Measurements from ENCODE around the gene KRTAP4-8.
"Not testable (repeated sequence)": the region's sequence is repeated elsewhere in the genome, so short reads cannot be mapped to it uniquely, and the experiment has no call there.

Gene KRTAP4-8

DNA sequence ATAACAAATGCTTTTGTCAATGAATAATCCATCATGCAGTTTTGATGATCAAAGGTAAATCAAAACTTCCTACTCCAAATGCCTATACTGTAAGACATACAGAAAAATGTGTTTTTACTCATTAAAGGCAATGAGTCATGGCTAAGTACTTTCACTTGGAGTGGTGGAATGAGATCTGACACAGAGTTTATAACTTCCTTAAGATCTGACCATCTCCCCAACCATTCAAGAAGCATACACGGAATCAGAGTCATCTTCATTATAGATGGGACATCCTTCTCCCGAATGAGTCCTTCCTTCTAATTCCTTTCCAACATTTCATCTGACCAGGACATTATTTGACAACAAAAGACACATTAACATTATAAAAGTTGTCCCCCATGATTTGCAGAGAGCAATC is 14.5 kb downstream of the KRTAP4-8 start:
- H3K27ac ChIP-seq (ENCODE audit: low read depth, low read length) = peak overlapping the region; percentile 43
- H3K4me3 ChIP-seq (ENCODE audit: low read depth, low read length); H3K36me3 ChIP-seq (ENCODE audit: insufficient read depth, low read length); H2AFZ ChIP-seq (ENCODE audit: low read length, unreplicated experiment); H3K27me3 ChIP-seq (ENCODE audit: insufficient read depth, low read length); H3K79me2 ChIP-seq (ENCODE audit: control insufficient read depth, insufficient read depth, low read length, unreplicated experiment): not testable (repeated sequence)
- H3K4me1 ChIP-seq (ENCODE audit: control insufficient read depth, insufficient read depth, low read length, unreplicated experiment) = peaks cover 13% of the 10 kb centered on the region

DNA sequence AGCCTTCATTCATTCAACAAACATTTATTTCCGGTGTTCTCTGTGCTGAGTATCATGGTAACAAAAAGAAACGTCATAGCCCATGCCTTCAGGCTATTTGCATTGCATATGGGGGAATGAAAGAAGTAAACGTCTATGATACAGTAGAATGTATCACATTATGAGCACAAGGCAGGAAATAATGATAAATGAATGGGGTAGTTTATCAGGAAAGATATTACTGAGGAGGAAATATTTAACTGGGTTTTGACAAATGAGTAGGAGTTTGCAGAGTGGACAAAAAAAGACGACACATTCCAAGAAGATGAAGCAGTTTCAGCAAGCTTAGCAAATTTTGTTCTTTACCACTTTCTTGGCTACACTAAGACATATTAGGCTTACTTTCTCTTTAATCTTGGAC is 15.3 kb downstream of the KRTAP4-8 start:
- H3K4me3 ChIP-seq (ENCODE audit: low read depth, low read length) = no peak overlapping the region
- no peaks in the 10 kb centered on the region for H3K79me2 ChIP-seq (ENCODE audit: control insufficient read depth, insufficient read depth, low read length, unreplicated experiment)
- peaks cover 13% of the 10 kb centered on the region for H3K4me1 ChIP-seq (ENCODE audit: control insufficient read depth, insufficient read depth, low read length, unreplicated experiment)
- H3K27me3 ChIP-seq (ENCODE audit: insufficient read depth, low read length) = no peaks in the 10 kb centered on the region
- H2AFZ ChIP-seq (ENCODE audit: low read length, unreplicated experiment) = no peak overlapping the region
- H3K36me3 ChIP-seq (ENCODE audit: insufficient read depth, low read length) = no peaks in the 10 kb centered on the region
- peak overlapping the region; percentile 29; the same call in 1 of the 2 replicates for H3K27ac ChIP-seq (ENCODE audit: low read depth, low read length)

DNA sequence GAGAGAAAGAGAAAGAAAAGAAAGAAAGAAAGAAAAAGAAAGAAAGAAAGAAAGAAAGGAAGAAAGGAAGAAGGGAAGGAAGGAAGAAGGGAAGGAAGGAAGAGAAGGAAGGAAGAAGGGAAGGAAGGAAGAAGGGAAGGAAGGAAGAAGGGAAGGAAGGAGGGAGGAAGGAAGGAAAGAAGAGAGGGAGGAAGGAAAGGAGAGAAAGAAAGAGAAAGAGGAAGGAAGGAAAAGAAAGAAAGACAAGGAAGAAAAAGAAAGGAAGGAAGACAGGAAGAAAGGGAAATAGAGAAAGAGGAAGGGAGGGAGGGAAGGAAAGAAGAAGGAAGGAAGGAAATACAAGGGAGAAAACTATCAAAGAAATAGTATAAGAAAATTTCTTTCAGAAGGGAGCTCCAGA is 21.2 kb downstream of the KRTAP4-8 start:
- H3K27me3 ChIP-seq (ENCODE audit: insufficient read depth, low read length) = no peaks in the 10 kb centered on the region
- no peaks in the 10 kb centered on the region for H3K4me1 ChIP-seq (ENCODE audit: control insufficient read depth, insufficient read depth, low read length, unreplicated experiment)
- no peaks in the 10 kb centered on the region for H3K79me2 ChIP-seq (ENCODE audit: control insufficient read depth, insufficient read depth, low read length, unreplicated experiment)
- no peaks in the 10 kb centered on the region for H3K36me3 ChIP-seq (ENCODE audit: insufficient read depth, low read length)
- no peak overlapping the region for H3K4me3 ChIP-seq (ENCODE audit: low read depth, low read length)
- no peak overlapping the region for H2AFZ ChIP-seq (ENCODE audit: low read length, unreplicated experiment)
- H3K27ac ChIP-seq (ENCODE audit: low read depth, low read length) = no peak overlapping the region

DNA sequence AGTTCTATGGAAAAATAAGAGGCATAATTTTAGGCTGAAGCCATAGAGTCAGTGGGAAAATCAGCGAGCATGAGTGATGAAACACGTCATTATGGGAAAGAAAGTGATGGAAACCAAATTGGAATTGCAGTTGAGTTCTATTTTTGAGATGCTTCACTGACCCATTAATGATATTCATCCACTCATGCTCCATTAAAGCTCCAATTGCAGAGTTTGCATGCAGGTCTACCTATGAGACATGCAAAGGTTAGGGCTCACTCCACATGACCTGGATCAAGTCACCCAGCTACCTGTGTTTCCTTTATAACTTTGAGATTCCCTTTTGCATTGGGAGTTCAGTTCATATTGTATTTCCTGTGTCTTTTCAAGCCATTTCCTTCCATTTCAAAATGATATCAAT is 24.3 kb downstream of the KRTAP4-8 start:
- no peaks in the 10 kb centered on the region for H3K79me2 ChIP-seq (ENCODE audit: control insufficient read depth, insufficient read depth, low read length, unreplicated experiment)
- no peak overlapping the region for H2AFZ ChIP-seq (ENCODE audit: low read length, unreplicated experiment)
- no peaks in the 10 kb centered on the region for H3K4me1 ChIP-seq (ENCODE audit: control insufficient read depth, insufficient read depth, low read length, unreplicated experiment)
- no peak overlapping the region for H3K27ac ChIP-seq (ENCODE audit: low read depth, low read length)
- H3K36me3 ChIP-seq (ENCODE audit: insufficient read depth, low read length) = no peaks in the 10 kb centered on the region
- H3K4me3 ChIP-seq (ENCODE audit: low read depth, low read length) = no peak overlapping the region
- H3K27me3 ChIP-seq (ENCODE audit: insufficient read depth, low read length) = no peaks in the 10 kb centered on the region

DNA sequence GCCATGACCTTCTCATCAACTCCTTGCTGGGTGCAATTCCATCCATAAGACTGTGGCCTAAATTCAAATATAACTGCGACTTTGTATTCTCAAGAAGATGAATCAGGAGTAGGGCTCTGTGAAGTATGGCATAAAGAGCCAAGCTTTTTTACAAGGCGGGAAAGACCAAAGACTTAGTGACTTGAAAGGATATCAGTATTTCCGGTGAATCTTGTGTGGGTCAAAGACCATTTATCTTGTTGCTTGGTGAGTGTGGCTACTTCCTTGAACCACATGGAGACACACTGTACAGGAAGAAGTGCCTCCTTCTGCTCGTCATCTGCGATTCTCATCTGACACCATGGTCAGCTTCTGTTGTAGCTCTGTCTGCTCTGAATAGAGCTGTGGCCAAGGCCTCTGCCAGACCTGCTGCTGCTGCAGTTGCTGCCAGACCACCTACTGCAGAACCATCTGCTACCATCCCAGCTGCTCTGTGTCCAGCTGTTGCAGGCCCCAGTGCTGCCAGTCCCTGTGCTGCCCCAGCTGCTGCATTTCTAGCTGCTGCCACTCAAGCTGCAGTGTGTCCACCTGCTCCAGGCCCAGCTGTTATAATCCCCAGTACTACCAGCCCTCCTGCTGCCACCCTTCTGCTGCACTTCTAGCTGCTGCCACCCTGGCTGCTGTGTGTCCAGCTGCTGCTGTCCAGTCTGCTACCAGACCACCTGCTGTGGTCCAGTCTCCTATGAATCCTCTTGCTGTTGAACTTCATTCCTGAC is 26.2 kb downstream of the KRTAP4-8 start:
- no peaks in the 10 kb centered on the region for H3K27me3 ChIP-seq (ENCODE audit: insufficient read depth, low read length)
- H3K27ac ChIP-seq (ENCODE audit: low read depth, low read length) = no peak overlapping the region
- H3K4me3 ChIP-seq (ENCODE audit: low read depth, low read length) = no peak overlapping the region
- no peaks in the 10 kb centered on the region for H3K79me2 ChIP-seq (ENCODE audit: control insufficient read depth, insufficient read depth, low read length, unreplicated experiment)
- H2AFZ ChIP-seq (ENCODE audit: low read length, unreplicated experiment) = no peak overlapping the region
- no peaks in the 10 kb centered on the region for H3K36me3 ChIP-seq (ENCODE audit: insufficient read depth, low read length)
- peaks cover 5% of the 10 kb centered on the region for H3K4me1 ChIP-seq (ENCODE audit: control insufficient read depth, insufficient read depth, low read length, unreplicated experiment)

DNA sequence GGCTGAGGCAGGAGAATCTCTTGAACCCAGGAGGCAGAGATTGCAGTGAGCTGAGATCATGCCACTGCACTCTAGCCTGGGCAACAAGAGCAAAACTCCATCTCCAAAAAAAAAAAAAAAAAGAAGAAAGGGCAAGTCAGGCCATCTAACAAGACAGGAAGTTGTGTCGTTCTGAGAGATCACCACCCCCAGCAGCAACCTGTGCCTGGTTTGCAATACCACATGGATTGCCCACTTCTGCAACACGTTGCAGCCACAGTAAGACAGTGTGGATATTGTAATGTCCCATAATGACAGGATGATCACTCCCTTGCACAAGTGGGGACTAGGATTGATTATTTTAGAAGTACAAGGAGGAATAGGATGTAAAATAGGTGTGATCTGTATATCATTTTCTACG is 28.9 kb downstream of the KRTAP4-8 start:
- no peak overlapping the region for H3K4me3 ChIP-seq (ENCODE audit: low read depth, low read length)
- no peak overlapping the region for H3K27ac ChIP-seq (ENCODE audit: low read depth, low read length)

DNA sequence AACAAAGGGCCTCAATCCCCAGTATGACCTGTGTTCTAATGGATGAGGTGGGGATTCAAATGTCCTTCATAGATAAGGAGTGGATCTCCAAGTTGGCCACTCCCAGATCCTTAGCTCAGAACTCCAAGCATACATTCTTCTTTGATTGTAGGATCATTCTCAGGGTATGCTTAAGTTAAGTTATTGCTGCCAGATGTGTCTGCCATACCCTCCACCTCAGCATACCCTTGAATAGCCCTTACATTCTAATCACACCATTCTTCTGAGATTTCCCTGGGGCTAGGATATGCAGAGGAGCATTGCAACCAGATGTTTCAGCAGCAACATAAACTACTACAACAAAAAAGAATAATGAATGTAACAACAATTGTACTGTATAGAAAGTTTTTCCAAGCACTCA is 30.7 kb downstream of the KRTAP4-8 start:
- H3K79me2 ChIP-seq (ENCODE audit: control insufficient read depth, insufficient read depth, low read length, unreplicated experiment) = no peaks in the 10 kb centered on the region
- H3K4me1 ChIP-seq (ENCODE audit: control insufficient read depth, insufficient read depth, low read length, unreplicated experiment) = peaks cover 29% of the 10 kb centered on the region
- no peaks in the 10 kb centered on the region for H3K27me3 ChIP-seq (ENCODE audit: insufficient read depth, low read length)
- no peak overlapping the region for H2AFZ ChIP-seq (ENCODE audit: low read length, unreplicated experiment)
- no peak overlapping the region for H3K27ac ChIP-seq (ENCODE audit: low read depth, low read length)
- no peak overlapping the region for H3K4me3 ChIP-seq (ENCODE audit: low read depth, low read length)
- H3K36me3 ChIP-seq (ENCODE audit: insufficient read depth, low read length) = no peaks in the 10 kb centered on the region

More for the DNA sequence above, 28.9 kb downstream of the KRTAP4-8 start:
- peaks cover 16% of the 10 kb centered on the region for H3K4me1 ChIP-seq (ENCODE audit: control insufficient read depth, insufficient read depth, low read length, unreplicated experiment)
- H3K36me3 ChIP-seq (ENCODE audit: insufficient read depth, low read length) = no peaks in the 10 kb centered on the region
- H2AFZ ChIP-seq (ENCODE audit: low read length, unreplicated experiment) = no peak overlapping the region
- H3K79me2 ChIP-seq (ENCODE audit: control insufficient read depth, insufficient read depth, low read length, unreplicated experiment) = no peaks in the 10 kb centered on the region
- no peaks in the 10 kb centered on the region for H3K27me3 ChIP-seq (ENCODE audit: insufficient read depth, low read length)

DNA sequence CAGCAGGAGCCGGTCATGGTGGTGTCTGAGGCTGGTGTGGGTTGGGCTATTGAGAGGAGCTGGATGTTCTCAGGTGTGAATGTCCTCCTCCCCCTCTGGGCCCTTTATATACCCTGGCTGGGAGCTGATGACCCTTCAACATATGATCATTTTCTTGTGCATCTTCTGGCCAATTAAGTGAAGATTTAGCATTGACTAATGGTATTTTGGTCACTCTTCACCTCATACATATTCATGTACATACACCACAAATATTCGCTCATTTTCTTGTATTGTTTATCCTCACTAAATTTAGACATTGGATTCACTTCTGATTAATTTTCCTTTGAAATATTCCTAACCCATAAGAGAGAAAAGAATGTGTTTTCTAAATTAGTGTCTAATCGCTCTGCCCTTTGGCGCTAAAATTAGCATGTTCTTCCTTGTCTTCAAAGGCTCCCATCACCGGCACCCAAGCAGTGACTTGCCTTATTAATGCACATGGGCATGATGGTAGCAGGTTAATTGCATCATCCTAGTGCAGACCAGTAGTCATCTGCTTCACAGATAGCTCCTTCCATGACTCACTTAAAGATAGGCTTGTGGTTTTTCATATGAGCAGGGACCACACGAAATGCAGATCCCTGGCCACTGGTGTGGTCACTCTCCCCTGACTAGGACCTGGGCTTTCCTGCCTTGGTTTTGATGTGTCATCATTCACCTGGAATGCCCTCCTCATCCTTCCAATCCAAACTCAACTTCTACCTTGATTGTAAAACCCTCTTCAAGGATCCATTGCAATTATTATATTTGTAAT is 31.9 kb downstream of the KRTAP4-8 start, which contains the start of gene KRTAP2-4:
KRTAP2-4 (minus strand) TSS at position 51 of the 796 bp plus-strand sequence; CDS start at position 17, 34 bp downstream.
- H2AFZ ChIP-seq (ENCODE audit: low read length, unreplicated experiment) = no peak within 1 kb of the TSS
- H3K4me1 ChIP-seq (ENCODE audit: control insufficient read depth, insufficient read depth, low read length, unreplicated experiment) = peaks cover 41% of the 10 kb centered on the region
- no peaks in the 10 kb centered on the region for H3K36me3 ChIP-seq (ENCODE audit: insufficient read depth, low read length)
- no peaks in the 10 kb centered on the region for H3K27me3 ChIP-seq (ENCODE audit: insufficient read depth, low read length)
- no peaks in the 10 kb centered on the region for H3K79me2 ChIP-seq (ENCODE audit: control insufficient read depth, insufficient read depth, low read length, unreplicated experiment)
- H3K27ac ChIP-seq (ENCODE audit: low read depth, low read length) = peak within 1 kb of the TSS; percentile 65
- no peak within 1 kb of the TSS for H3K4me3 ChIP-seq (ENCODE audit: low read depth, low read length)

DNA sequence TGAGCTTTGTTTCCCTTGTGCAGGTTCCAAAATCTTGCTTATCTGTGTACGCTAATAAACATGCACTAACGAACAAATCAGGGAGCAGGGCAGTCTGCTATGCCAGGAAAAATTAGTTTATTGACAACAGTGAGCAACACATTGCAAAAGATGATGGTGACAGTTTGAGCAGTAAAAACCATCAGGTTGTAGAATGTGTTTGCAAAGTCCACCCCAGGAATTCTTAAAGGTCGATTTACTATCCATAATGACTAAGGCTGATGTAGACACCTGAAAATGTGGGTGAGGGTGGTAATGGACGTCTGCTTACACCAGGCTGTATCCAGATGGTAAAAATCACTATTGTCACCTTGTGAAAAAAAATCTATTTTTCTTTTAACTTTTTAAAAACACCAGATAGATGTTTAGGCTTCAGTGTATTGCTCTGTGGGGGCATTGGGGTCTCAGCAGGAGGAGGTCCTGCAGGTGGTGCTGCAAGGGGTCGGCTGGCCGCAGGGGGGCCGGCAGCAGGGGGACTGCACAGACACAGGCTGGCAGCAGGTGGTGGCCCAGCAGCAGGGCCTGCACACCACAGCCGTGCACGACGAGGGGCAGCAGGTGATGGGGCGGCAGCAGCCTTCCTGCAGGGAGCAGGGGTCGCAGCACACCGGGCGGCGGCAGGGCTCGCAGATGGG is 32.8 kb downstream of the KRTAP4-8 start:
- peaks cover 49% of the 10 kb centered on the region for H3K4me1 ChIP-seq (ENCODE audit: control insufficient read depth, insufficient read depth, low read length, unreplicated experiment)
- not testable (repeated sequence) for H3K36me3 ChIP-seq (ENCODE audit: insufficient read depth, low read length); H3K4me3 ChIP-seq (ENCODE audit: low read depth, low read length); H2AFZ ChIP-seq (ENCODE audit: low read length, unreplicated experiment); H3K27me3 ChIP-seq (ENCODE audit: insufficient read depth, low read length); H3K27ac ChIP-seq (ENCODE audit: low read depth, low read length); H3K79me2 ChIP-seq (ENCODE audit: control insufficient read depth, insufficient read depth, low read length, unreplicated experiment)

DNA sequence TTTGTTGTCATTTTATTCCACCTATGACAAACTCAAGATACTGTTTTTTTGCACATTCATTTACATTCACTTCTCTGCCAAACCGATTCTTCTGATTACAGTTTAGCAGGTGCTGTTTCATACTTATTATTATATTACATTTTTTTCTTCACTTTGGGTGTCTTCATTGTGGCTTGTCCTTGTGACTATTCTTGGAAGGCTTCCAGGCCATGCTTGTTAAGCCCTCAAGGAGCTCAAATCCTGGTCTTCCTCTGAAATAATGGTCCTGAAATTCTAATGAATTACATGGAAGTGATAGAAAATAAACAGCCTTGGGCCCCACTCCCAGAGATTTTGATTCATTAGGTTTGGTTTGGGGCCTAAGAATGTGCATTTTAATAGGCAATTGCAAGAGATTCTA is 33.6 kb downstream of the KRTAP4-8 start:
- no peak overlapping the region for H3K27ac ChIP-seq (ENCODE audit: low read depth, low read length)
- H3K36me3 ChIP-seq (ENCODE audit: insufficient read depth, low read length) = no peaks in the 10 kb centered on the region
- no peak overlapping the region for H2AFZ ChIP-seq (ENCODE audit: low read length, unreplicated experiment)
- no peak overlapping the region for H3K4me3 ChIP-seq (ENCODE audit: low read depth, low read length)
- no peaks in the 10 kb centered on the region for H3K27me3 ChIP-seq (ENCODE audit: insufficient read depth, low read length)
- H3K4me1 ChIP-seq (ENCODE audit: control insufficient read depth, insufficient read depth, low read length, unreplicated experiment) = peaks cover 55% of the 10 kb centered on the region
- H3K79me2 ChIP-seq (ENCODE audit: control insufficient read depth, insufficient read depth, low read length, unreplicated experiment) = no peaks in the 10 kb centered on the region
